22Rv1 (cell line): ENCODE data around the gene TAS2R60.
"Not testable (repeated sequence)": the region's sequence is repeated elsewhere in the genome, so short reads cannot be mapped to it uniquely, and the experiment has no call there.

Source experiments
- ZFX ChIP-seq: fragments of 450-650 bp; IDR thresholded peaks from 2 replicates; pipeline ENCODE4 v1.6.1; 2017; ENCODE audit warnings: antibody characterized with exemption, borderline replicate concordance
- TF ChIP-seq, protein P1 (sequence below): fragments of 450-650 bp; IDR thresholded peaks from 2 replicates; pipeline ENCODE4 v1.5.1; 2017; ENCODE audit warnings: mild to moderate bottlenecking

DNA sequence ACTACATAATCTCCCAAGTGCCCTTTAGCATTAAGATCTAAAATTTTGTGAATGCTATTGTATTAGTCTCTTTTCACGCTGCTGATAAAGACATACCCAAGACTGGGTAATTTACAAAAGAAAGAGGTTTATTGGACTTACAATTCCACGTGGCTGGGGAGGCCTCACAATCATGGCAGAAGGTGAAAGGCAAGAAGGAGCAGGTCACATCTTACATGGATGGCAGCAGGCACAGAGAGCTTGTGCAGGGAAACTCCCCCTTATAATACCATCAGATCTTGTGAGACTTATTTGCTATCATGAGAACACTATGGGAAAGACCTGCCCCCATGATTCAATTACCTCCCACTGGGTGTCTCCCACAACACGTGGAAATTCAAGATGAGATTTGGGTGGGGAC lies 22.6 kb upstream of the TAS2R60 start:
- TF ChIP-seq, protein P1, sequence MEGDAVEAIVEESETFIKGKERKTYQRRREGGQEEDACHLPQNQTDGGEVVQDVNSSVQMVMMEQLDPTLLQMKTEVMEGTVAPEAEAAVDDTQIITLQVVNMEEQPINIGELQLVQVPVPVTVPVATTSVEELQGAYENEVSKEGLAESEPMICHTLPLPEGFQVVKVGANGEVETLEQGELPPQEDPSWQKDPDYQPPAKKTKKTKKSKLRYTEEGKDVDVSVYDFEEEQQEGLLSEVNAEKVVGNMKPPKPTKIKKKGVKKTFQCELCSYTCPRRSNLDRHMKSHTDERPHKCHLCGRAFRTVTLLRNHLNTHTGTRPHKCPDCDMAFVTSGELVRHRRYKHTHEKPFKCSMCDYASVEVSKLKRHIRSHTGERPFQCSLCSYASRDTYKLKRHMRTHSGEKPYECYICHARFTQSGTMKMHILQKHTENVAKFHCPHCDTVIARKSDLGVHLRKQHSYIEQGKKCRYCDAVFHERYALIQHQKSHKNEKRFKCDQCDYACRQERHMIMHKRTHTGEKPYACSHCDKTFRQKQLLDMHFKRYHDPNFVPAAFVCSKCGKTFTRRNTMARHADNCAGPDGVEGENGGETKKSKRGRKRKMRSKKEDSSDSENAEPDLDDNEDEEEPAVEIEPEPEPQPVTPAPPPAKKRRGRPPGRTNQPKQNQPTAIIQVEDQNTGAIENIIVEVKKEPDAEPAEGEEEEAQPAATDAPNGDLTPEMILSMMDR = not testable (repeated sequence)
- not testable (repeated sequence) for TF ChIP-seq ZFX
